ENCODE results near the gene RAB31.

DNA sequence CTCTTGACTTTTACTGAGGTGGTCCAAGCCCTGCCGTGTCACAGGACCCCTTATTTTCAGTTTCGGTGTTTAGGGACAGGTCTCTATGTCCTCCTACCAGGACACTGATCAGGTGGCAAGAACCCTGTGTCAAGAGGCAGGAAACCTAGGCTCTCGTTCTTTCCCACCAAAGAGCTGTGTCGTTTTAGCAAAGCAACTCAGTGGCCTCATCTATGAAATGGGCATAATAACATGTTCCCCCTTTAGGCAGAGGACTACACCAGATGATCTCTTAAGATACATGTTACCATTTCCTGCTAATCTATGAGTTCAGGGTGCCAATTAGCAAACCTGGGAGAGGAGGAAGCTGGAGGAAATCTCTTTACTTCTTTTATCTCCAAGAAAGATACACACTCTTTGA, 1.9 kb downstream of the RAB31 start:
- TF ChIP-seq, protein P1, sequence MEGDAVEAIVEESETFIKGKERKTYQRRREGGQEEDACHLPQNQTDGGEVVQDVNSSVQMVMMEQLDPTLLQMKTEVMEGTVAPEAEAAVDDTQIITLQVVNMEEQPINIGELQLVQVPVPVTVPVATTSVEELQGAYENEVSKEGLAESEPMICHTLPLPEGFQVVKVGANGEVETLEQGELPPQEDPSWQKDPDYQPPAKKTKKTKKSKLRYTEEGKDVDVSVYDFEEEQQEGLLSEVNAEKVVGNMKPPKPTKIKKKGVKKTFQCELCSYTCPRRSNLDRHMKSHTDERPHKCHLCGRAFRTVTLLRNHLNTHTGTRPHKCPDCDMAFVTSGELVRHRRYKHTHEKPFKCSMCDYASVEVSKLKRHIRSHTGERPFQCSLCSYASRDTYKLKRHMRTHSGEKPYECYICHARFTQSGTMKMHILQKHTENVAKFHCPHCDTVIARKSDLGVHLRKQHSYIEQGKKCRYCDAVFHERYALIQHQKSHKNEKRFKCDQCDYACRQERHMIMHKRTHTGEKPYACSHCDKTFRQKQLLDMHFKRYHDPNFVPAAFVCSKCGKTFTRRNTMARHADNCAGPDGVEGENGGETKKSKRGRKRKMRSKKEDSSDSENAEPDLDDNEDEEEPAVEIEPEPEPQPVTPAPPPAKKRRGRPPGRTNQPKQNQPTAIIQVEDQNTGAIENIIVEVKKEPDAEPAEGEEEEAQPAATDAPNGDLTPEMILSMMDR (IDR thresholded peaks at IDR 0.05) = no peak
- TF ChIP-seq POLR2A (IDR thresholded peaks at IDR 0.05) = no peak

All from lower leg skin (tissue), 3 donors.